Measurements from ENCODE around the gene TMEM176B. TPM values are rescaled to one million over a fixed set of nuclear protein-coding genes. Genes with fewer than 3 reads are reported as not detected.

The TMEM176B gene
- total RNA-seq, 1 donor from 2014 or later: not detected

GRCh38 chr7:150805864-150806263 is 5.7 kb upstream of the TMEM176B start:
- FAIRE-seq: no peak
- H3K36me3 ChIP-seq (ENCODE audit: control insufficient read depth, insufficient read depth, low read length): no peaks in the 10 kb centered on the region
- TF ChIP-seq, protein P1, sequence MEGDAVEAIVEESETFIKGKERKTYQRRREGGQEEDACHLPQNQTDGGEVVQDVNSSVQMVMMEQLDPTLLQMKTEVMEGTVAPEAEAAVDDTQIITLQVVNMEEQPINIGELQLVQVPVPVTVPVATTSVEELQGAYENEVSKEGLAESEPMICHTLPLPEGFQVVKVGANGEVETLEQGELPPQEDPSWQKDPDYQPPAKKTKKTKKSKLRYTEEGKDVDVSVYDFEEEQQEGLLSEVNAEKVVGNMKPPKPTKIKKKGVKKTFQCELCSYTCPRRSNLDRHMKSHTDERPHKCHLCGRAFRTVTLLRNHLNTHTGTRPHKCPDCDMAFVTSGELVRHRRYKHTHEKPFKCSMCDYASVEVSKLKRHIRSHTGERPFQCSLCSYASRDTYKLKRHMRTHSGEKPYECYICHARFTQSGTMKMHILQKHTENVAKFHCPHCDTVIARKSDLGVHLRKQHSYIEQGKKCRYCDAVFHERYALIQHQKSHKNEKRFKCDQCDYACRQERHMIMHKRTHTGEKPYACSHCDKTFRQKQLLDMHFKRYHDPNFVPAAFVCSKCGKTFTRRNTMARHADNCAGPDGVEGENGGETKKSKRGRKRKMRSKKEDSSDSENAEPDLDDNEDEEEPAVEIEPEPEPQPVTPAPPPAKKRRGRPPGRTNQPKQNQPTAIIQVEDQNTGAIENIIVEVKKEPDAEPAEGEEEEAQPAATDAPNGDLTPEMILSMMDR (IDR thresholded peaks at IDR 0.05; ENCODE audit: insufficient read depth, low read length, severe bottlenecking): no peak
- DNase-seq (ENCODE audit: low read depth): no peak
- H3K27me3 ChIP-seq (ENCODE audit: control insufficient read depth, insufficient read depth, low read length): peaks cover 12% of the 10 kb centered on the region
- no peak overlapping the region for H3K4me3 ChIP-seq (ENCODE audit: low read depth, low read length)

DNA sequence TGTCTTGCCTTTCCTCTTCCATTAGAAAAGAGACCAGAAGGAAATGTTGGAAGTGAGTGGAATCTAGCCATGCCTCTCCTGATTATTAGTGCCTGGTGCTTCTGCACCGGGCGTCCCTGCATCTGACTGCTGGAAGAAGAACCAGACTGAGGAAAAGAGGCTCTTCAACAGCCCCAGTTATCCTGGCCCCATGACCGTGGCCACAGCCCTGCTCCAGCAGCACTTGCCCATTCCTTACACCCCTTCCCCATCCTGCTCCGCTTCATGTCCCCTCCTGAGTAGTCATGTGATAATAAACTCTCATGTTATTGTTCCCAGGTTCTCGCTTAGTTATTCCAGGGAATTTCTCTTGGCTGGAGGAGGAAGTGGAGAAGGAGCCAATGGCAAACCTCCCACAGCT is 4.6 kb upstream of the TMEM176B start:
- Histone ChIP-seq H3K36me3 (ENCODE audit: control insufficient read depth, insufficient read depth, low read length) (no peaks in the 10 kb centered on the region), H3K4me3 (ENCODE audit: low read depth, low read length) (no peak overlapping the region), H3K27me3 (ENCODE audit: control insufficient read depth, insufficient read depth, low read length) (peaks cover 17% of the 10 kb centered on the region)
- DNase-seq (ENCODE audit: low read depth) (no peak), FAIRE-seq (no peak)
- TF ChIP-seq, protein P1 (IDR thresholded peaks at IDR 0.05; ENCODE audit: insufficient read depth, low read length, severe bottlenecking): no peak

DNA sequence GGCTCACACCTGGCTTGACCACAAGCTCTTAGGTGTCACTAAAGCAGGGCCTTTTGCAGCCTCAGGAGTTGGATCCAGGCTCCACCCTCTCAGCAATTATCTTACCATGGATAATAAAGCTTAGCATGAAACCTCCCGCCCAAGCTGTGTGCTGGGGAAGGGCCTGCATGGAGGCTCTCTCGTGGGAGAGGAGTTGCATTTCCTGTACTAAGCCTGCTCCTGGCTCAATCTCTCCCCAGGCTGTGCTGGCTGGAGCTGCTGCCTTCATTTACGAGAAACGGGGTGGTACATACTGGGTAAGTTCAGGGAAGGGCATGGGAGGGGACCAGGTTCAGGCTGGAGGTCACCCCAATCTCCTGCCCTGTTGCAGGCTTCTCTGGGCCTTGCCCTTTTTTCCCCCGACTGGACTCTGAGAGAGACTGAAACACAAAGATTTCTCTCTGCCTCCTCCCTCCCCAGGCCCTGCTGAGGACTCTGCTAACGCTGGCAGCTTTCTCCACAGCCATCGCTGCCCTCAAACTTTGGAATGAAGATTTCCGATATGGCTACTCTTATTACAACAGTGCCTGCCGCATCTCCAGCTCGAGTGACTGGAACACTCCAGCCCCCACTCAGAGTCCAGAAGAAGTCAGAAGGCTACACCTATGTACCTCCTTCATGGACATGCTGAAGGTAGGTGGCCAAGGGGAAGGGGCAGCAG is 3.1 kb upstream of the TMEM176B start:
- peaks cover 19% of the 10 kb centered on the region for H3K27me3 ChIP-seq (ENCODE audit: control insufficient read depth, insufficient read depth, low read length)
- DNase-seq (ENCODE audit: low read depth): no peak
- no peak for FAIRE-seq
- TF ChIP-seq, protein P1 (IDR thresholded peaks at IDR 0.05; ENCODE audit: insufficient read depth, low read length, severe bottlenecking): no peak
- no peaks in the 10 kb centered on the region for H3K36me3 ChIP-seq (ENCODE audit: control insufficient read depth, insufficient read depth, low read length)
- no peak overlapping the region for H3K4me3 ChIP-seq (ENCODE audit: low read depth, low read length)

DNA sequence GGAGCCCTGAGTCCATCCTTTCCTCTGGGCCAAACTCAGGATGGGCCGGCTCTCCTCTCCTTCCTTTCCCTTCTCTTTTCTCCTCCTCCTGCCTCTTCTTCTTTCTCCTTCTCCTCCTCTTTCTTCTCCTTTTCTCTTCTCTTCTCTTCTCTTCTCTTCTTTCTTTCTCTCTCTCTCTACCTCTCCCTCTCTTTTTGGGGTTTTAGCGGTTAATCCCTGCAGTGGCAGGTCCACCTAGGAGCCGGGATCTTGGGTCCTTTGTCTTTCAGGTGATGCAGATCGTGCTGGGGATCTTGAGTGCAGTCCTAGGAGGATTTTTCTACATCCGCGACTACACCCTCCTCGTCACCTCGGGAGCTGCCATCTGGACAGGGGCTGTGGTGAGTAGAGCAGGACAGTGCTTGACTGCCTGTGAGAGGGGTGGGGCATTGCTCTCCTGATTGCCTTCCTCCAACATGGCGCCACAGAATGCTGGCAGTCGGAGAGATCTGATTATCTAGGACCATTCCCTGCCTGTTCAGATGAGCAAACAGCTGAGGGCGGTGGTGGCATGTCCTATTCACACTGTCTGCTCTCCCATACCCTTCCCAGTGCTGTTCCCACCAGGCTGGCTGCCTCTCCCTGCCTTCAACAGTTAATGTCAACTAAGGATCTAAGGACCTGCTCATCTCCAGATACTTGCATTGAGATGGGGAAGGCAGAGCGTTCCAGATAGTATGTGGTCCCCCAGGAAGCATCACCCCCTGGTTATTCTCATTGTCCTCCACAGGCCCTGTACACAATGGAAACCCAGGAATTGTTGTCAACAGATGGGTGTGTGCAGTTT is 2.0 kb upstream of the TMEM176B start:
- FAIRE-seq (no peak), DNase-seq (ENCODE audit: low read depth) (no peak)
- TF ChIP-seq, protein P1 (IDR thresholded peaks at IDR 0.05; ENCODE audit: insufficient read depth, low read length, severe bottlenecking): no peak
- Histone ChIP-seq H3K4me3 (ENCODE audit: low read depth, low read length) (no peak overlapping the region), H3K27me3 (ENCODE audit: control insufficient read depth, insufficient read depth, low read length) (peaks cover 19% of the 10 kb centered on the region), H3K36me3 (ENCODE audit: control insufficient read depth, insufficient read depth, low read length) (no peaks in the 10 kb centered on the region)

DNA sequence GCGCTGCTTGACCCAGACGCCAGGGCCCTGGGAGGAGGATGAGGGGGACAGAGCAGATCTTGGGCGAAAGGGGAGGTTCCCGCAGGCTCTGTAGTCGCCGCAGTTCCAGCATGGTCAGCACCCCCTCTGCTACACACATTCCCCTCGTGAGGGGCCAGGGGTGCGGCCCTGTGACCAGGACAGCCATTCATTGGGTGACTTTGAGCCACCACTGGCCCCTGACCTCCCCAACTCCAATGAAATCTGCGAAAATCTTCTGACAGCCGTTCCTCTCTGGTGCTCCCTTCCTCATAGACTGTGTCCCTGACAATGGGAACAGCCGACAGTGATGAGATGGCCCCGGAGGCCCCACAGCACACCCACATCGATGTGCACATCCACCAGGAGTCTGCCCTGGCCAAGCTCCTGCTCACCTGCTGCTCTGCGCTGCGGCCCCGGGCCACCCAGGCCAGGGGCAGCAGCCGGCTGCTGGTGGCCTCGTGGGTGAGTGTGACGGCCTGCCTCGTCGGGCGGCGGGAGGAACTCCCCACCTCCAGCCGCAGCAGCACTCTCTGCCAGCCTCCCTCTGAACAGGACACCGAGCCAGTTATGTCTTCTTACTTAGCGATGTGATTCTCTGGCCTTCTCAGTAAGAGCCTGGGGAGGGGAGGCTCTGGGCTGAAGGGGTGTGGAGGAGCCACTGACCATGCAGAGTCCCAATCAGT is 1.2 kb upstream of the TMEM176B start:
- no peaks in the 10 kb centered on the region for H3K36me3 ChIP-seq (ENCODE audit: control insufficient read depth, insufficient read depth, low read length)
- DNase-seq (ENCODE audit: low read depth) (no peak), FAIRE-seq (no peak)
- no peak overlapping the region for H3K4me3 ChIP-seq (ENCODE audit: low read depth, low read length)
- TF ChIP-seq, protein P1 (IDR thresholded peaks at IDR 0.05; ENCODE audit: insufficient read depth, low read length, severe bottlenecking): no peak
- peaks cover 19% of the 10 kb centered on the region for H3K27me3 ChIP-seq (ENCODE audit: control insufficient read depth, insufficient read depth, low read length)

All from bronchial epithelial cell (primary cell).